Dendritic cell treated with granulocyte-macrophage colony-stimulating factor and Interleukin-4, amounts not matched to agents 40 ng/mL and 50 ng/mL, for 4 days (primary cell): Measurements from ENCODE around the gene VWDE.

Experiments used
- H3K27ac Mint-ChIP-seq: one replicate; pipeline ENCODE4 v1.8.0; 2022; ENCODE audit warnings: mild to moderate bottlenecking, mixed read lengths
- H3K27me3 Mint-ChIP-seq: one replicate; pipeline ENCODE4 v1.8.0; 2022; ENCODE audit warnings: mild to moderate bottlenecking, mixed read lengths
- H3K36me3 Mint-ChIP-seq: one replicate; pipeline ENCODE4 v1.8.0; 2022; ENCODE audit warnings: low read depth, mixed read lengths
- H3K4me1 Mint-ChIP-seq: one replicate; pipeline ENCODE4 v1.8.0; 2022; ENCODE audit warnings: low read depth, mixed read lengths
- H3K4me3 Mint-ChIP-seq: one replicate; pipeline ENCODE4 v1.8.0; 2022; ENCODE audit warnings: mild to moderate bottlenecking, moderate library complexity, mixed read lengths
- H3K9me3 Mint-ChIP-seq: one replicate; pipeline ENCODE4 v1.8.0; 2022; ENCODE audit warnings: mixed read lengths
- intact Hi-C: fragments of 100-400 bp; cut with micrococcal nuclease; formaldehyde crosslinking; loops from one replicate; pipeline ENCODE4 v1.15.0; 2022

VWDE gene

DNA sequence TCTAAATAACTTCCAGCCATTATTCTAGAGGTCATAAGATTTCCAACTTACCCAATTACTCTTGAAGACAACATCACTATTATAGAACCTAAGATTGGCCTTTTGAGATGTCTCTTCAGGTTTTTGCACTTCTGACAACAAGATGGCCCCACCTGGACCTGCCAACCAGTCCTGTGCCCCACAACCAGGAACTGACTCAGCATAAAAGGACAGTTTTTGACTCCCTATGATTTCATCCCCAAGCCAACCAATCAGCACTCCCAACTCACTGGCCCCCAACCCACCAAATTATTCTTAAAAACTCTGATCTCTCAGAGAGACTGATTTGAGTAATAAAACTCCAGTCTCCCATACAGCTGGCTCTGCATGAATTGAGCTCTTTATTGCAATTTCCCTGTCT lies 98.2 kb downstream of the VWDE start:
- intact Hi-C loops, result no loop called here
- no peaks in the 10 kb centered on the region for H3K36me3 Mint-ChIP-seq
- no peaks in the 10 kb centered on the region for H3K9me3 Mint-ChIP-seq
- no peak overlapping the region for H3K4me3 Mint-ChIP-seq
- H3K4me1 Mint-ChIP-seq, result no peaks in the 10 kb centered on the region
- no peak overlapping the region for H3K27ac Mint-ChIP-seq
- peaks cover 32% of the 10 kb centered on the region for H3K27me3 Mint-ChIP-seq

DNA sequence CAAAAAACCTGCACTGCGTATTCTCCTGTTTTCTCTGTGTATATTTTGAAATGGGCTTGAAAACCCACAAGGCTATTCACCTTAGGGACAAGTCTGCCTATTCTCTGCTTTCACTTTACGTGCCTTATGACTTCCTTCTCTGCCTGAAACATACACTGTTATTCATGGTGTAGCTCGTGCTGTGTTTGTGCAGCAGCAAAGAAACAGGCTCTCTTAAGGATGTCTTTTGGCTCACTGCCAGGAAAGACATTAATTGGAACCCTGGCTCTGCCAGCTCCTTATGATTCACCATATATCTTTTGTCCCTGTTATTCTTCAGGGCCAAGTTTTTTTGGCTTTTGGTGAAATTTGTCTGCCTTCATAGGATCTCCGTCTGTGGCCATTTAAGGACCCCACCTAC lies 100.2 kb downstream of the VWDE start:
- intact Hi-C loops, result no loop called here
- Mint-ChIP-seq H3K27ac (no peak overlapping the region), H3K4me1 (no peaks in the 10 kb centered on the region), H3K36me3 (no peaks in the 10 kb centered on the region), H3K27me3 (peaks cover 31% of the 10 kb centered on the region), H3K4me3 (no peak overlapping the region), H3K9me3 (no peaks in the 10 kb centered on the region)

DNA sequence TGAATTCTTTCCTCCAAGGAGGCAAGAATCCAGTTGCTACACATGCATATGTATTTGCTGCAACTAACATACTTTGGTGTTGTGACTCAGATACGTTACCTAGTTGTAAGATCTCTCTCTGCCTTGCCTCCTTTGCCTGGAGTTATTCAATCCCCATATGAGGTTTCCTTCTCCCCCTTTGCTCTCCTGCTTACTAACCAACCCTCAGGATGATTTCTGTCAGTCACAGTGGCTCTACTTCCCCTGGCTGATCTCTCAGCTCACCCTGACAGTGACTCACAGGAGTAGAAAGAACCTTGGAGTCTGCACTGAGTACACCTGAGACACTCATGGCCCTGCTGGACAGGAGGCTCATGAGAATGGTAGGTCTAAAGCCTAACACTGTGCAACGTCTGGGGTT lies 100.6 kb downstream of the VWDE start:
- no peak overlapping the region for H3K4me3 Mint-ChIP-seq

DNA sequence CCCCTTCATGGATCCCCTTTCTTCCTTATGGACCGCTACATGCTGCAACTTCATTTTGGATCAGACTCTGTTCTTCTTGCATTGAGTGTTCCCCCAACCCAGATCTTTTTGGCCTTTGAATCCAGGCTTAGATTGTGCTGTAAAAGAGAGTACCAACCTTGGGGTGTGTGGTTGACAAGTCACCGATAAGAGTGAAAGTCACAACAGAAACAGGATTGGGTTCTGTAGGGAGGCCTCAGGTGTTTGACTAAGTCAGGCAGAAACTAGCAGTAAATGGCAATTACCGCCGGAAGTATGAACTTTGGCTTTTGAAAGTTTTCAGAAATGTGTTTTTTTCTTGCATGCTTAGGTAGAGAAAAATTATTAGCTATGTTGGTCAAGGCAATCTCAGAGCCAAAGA lies 103.2 kb downstream of the VWDE start:
- no peak overlapping the region for H3K27ac Mint-ChIP-seq
- peaks cover under 1% of the 10 kb centered on the region for H3K4me1 Mint-ChIP-seq
- intact Hi-C loops, result no loop called here
- no peaks in the 10 kb centered on the region for H3K36me3 Mint-ChIP-seq
- peaks cover 7% of the 10 kb centered on the region for H3K9me3 Mint-ChIP-seq
- H3K4me3 Mint-ChIP-seq, result no peak overlapping the region
- peaks cover 22% of the 10 kb centered on the region for H3K27me3 Mint-ChIP-seq

More for the DNA sequence above, 100.6 kb downstream of the VWDE start:
- no peak overlapping the region for H3K27ac Mint-ChIP-seq
- no peaks in the 10 kb centered on the region for H3K9me3 Mint-ChIP-seq
- intact Hi-C loops, result no loop called here
- no peaks in the 10 kb centered on the region for H3K36me3 Mint-ChIP-seq
- no peaks in the 10 kb centered on the region for H3K4me1 Mint-ChIP-seq
- peaks cover 32% of the 10 kb centered on the region for H3K27me3 Mint-ChIP-seq

DNA sequence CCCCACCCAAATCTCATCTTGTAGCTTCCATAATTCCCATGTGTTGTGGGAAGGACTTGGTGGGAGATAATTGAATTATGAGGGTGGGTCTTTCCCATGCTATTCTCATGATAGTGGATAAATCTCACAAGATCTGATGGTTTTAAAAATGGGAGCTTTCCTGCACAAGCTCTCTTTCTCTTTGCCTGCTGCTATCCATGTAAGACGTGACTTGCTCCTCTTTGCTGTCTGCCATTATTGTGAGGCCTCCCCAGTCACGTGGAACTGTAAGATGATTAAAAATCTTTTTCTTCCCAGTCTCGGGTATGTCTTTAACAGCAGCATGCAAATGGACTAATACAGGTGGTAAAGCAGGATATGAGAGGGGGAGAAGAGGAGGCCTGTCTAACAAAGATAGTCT lies 104.3 kb downstream of the VWDE start:
- peaks cover 15% of the 10 kb centered on the region for H3K9me3 Mint-ChIP-seq
- H3K27me3 Mint-ChIP-seq, result peaks cover 22% of the 10 kb centered on the region
- peaks cover 8% of the 10 kb centered on the region for H3K4me1 Mint-ChIP-seq
- H3K36me3 Mint-ChIP-seq, result no peaks in the 10 kb centered on the region
- no peak overlapping the region for H3K4me3 Mint-ChIP-seq
- intact Hi-C loops, result no loop called here
- H3K27ac Mint-ChIP-seq, result no peak overlapping the region

DNA sequence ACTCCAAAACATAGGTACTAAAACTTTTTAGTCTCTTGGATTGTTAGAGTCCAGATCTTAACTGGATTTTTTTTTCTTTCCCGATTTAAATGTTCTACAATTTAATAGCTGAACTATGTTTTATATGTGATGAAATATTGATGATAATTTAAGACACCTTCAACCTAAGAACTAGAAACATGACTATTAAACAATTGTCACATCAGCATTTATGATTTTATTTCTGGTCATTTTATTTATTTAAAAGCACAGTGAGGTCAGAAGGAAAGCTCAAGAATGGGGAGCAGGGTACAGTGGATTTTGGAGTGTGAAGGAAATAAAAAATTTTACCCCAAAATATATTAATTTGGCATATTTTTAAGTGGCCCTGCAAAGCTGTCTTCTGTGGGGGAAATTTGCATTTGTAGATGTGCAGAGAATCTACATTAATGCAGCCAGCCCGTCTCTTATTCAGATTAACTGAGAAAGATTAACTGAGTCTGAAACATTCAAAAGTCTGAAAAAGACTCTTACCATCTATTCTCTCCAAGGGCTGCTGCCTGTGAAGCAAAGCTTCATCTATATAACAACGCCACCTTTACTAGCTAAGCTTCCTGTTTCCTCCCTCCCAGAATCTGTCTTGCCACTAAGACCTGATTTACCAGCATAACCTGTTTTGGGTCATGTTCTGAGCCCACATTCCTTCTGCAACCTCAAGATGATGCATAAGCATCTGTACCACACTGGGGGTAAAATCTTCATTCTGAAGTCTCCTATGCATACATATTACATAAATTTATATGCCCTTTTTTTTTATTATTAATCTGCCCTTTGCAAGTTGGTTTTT lies 106.2 kb downstream of the VWDE start:
- intact Hi-C loops, result no loop called here
- H3K36me3 Mint-ChIP-seq, result no peaks in the 10 kb centered on the region
- H3K27ac Mint-ChIP-seq, result no peak overlapping the region
- peaks cover 17% of the 10 kb centered on the region for H3K27me3 Mint-ChIP-seq
- H3K4me1 Mint-ChIP-seq, result peaks cover 8% of the 10 kb centered on the region
- H3K4me3 Mint-ChIP-seq, result no peak overlapping the region
- H3K9me3 Mint-ChIP-seq, result peaks cover 15% of the 10 kb centered on the region

DNA sequence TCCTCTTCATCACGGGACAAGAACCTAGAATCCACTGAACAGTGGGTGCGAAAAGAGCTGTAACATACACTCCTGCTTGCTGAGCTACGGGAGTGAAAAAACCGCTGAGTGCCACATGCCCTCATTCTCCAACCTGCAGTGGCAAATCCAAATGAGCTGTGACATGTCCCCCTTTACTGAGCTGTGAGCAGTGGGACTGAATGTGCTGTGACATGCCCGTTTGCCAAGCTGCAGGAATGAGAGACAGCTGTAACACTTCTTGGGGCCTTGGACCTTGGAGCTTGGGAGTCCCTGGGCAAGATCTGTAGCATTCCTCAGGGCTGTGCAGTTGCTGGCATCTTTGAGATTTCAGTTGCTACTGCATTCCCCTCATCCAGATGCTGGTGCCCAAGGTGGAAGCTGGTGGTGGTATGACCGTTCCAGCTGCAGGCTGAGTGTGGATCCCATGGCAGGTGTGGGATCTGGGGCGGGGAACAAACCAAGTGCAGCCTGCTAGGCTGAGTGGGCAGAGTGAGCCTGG lies 107.6 kb downstream of the VWDE start:
- peaks cover 8% of the 10 kb centered on the region for H3K4me1 Mint-ChIP-seq
- intact Hi-C loops, result no loop called here

DNA sequence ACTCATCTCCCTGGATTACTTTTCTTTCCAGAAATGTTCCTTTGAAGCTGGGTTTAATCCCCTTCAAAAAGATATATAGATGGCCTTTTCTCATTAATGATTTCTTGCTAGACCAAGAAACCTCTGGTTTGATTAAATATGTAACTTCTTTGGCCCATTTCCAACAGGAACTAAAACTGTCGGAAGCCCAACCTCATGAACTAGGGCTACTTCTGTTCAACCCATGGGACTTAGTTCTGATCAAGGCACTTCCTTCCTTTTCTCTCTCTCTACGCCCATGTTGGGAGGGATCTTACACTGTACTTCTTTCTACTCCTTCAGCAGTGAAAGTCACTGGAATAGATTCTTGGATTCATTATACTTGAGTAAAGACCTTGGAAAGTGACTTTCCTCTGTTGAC lies 109.0 kb downstream of the VWDE start:
- peaks cover 10% of the 10 kb centered on the region for H3K27me3 Mint-ChIP-seq
- H3K36me3 Mint-ChIP-seq, result no peaks in the 10 kb centered on the region
- H3K4me3 Mint-ChIP-seq, result no peak overlapping the region
- peaks cover 8% of the 10 kb centered on the region for H3K4me1 Mint-ChIP-seq
- peaks cover 35% of the 10 kb centered on the region for H3K9me3 Mint-ChIP-seq
- intact Hi-C loops, result no loop called here
- H3K27ac Mint-ChIP-seq, result no peak overlapping the region

More for the DNA sequence above, 107.6 kb downstream of the VWDE start:
- H3K27ac Mint-ChIP-seq, result no peak overlapping the region
- H3K36me3 Mint-ChIP-seq, result no peaks in the 10 kb centered on the region
- H3K9me3 Mint-ChIP-seq, result peaks cover 22% of the 10 kb centered on the region
- H3K4me3 Mint-ChIP-seq, result no peak overlapping the region
- peaks cover 16% of the 10 kb centered on the region for H3K27me3 Mint-ChIP-seq

DNA sequence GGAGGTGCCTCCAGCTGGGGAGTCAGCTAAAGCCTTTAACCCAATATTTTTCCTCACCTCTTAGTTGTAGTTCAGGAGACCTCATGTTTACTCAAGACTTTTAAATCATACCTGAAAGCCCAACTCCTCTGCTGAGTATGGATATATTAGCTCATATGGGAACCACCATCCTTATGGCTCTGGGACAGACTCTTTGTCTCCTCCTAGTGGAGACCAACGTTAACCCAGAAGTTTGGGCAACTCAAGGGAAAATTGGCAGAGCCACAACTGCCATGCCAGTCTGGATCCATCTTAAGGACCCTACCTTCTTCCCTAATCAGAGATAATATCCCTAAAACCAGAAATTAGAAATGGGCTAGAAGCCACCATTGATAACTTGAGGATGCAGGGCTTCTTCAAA lies 111.8 kb downstream of the VWDE start:
- H3K4me3 Mint-ChIP-seq, result no peak overlapping the region
- no peaks in the 10 kb centered on the region for H3K36me3 Mint-ChIP-seq
- H3K9me3 Mint-ChIP-seq, result peaks cover 47% of the 10 kb centered on the region
- intact Hi-C loops, result no loop called here
- peaks cover 8% of the 10 kb centered on the region for H3K4me1 Mint-ChIP-seq
- H3K27ac Mint-ChIP-seq, result no peak overlapping the region
- peaks cover 2% of the 10 kb centered on the region for H3K27me3 Mint-ChIP-seq

DNA sequence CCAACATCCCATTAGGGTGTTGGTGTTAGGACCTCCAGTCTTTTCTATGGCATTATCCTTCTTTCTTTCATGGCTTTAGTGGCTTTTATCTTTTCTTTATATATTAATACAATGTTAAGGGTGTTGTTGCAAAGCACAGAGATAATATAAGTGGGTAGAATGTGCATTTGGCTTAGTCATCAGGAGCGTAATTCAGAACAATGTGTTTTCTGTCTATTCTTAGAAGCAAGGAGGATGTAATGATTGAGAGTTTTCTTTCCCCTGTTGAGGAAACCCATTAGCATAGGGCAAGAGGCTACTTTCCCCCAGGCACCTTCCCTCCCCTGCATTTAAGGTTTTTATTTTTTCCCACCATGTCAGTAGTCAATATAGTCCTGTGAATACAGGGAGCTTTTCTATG lies 112.9 kb downstream of the VWDE start:
- Mint-ChIP-seq H3K4me3 (no peak overlapping the region), H3K9me3 (peaks cover 43% of the 10 kb centered on the region), H3K4me1 (peaks cover 8% of the 10 kb centered on the region), H3K36me3 (no peaks in the 10 kb centered on the region), H3K27me3 (no peaks in the 10 kb centered on the region), H3K27ac (no peak overlapping the region)
- intact Hi-C loops, result no loop called here

DNA sequence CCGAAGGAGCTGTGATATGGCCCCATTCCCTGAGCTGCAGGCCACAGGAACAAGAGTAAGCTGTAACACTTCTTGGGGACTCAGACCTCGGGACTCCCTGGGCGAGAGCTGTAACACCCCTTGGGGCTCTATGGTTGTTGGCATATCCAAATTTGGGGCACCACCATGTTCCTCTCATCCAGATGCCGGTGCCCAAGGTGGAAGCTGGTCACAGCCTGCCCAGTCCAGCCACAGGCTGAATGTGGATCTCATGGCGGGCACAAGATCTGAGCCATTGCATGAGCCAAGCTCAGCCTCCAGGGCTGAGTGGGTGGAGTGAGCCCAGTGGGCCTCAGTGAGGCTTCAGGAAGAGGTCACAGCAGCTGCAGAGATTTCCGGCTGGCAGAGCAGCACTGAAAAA lies 113.7 kb downstream of the VWDE start:
- H3K36me3 Mint-ChIP-seq, result no peaks in the 10 kb centered on the region

DNA sequence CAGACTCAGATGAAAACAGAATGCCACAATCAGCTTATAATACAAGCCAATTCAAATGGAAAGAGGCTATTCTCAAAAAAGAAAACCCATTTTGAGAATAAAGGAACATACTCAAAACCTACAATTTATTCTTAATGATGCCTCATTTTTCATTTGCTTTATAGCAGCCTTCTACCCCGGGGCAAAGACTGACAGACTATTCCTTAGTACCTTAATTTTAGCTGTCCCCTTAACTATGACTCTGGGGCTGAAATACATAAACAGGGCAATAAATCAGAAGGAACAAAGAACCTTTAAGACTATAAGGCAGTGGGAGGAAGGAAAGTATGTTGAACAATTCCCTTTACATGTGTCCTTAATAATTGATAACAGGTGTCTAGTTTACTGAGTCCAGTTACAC lies 115.8 kb downstream of the VWDE start:
- intact Hi-C loops, result no loop called here
- H3K27ac Mint-ChIP-seq, result no peak overlapping the region
- H3K9me3 Mint-ChIP-seq, result peaks cover 32% of the 10 kb centered on the region
- no peaks in the 10 kb centered on the region for H3K27me3 Mint-ChIP-seq
- no peak overlapping the region for H3K4me3 Mint-ChIP-seq
- H3K36me3 Mint-ChIP-seq, result no peaks in the 10 kb centered on the region
- H3K4me1 Mint-ChIP-seq, result no peaks in the 10 kb centered on the region

More for the DNA sequence above, 113.7 kb downstream of the VWDE start:
- no peaks in the 10 kb centered on the region for H3K27me3 Mint-ChIP-seq
- peaks cover 35% of the 10 kb centered on the region for H3K9me3 Mint-ChIP-seq
- intact Hi-C loops, result no loop called here
- no peak overlapping the region for H3K4me3 Mint-ChIP-seq
- H3K27ac Mint-ChIP-seq, result no peak overlapping the region
- H3K4me1 Mint-ChIP-seq, result peaks cover 4% of the 10 kb centered on the region

DNA sequence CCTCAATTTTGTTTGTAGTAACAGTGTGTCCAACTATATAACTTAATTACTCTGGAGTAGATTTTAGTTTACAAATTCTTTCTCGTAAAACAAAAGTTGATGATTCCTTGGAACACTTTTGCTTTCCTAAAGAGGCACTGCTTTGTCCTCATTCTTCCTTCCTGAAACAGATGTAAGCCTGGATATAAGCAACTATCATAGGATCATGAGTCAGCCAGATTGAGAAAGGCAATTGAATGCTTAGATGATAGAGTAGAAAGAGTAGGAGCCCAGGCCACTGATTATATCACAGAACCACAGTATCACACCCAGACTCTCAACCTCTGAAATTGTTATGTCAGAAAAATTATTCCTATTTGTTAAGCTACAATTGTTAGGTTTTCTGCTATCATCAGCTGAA lies 122.6 kb downstream of the VWDE start:
- H3K27ac Mint-ChIP-seq, result no peak overlapping the region
- intact Hi-C loops, result no loop called here
- no peaks in the 10 kb centered on the region for H3K36me3 Mint-ChIP-seq
- no peaks in the 10 kb centered on the region for H3K27me3 Mint-ChIP-seq
- no peaks in the 10 kb centered on the region for H3K4me1 Mint-ChIP-seq
- H3K9me3 Mint-ChIP-seq, result peaks cover 18% of the 10 kb centered on the region
- no peak overlapping the region for H3K4me3 Mint-ChIP-seq
